Adrenal gland (tissue), 5 donors: ENCODE data around the gene KIRREL1.

Source experiments
- CTCF ChIP-seq, 6 experiments: fragments of 450-650 bp in 4 of 6; fragments of 200-600 bp in 2 of 6; sonication (generic) in 1 of 6; IDR thresholded peaks; 1 replicate in 5 of 6; 2 replicates in 1 of 6; pipeline versions ENCODE4 v1.5.1 to v1.8.0; 2016 to 2021; ENCODE audit warnings: antibody characterized with exemption in 6 of 6, mild to moderate bottlenecking in 2 of 6, moderate library complexity in 1 of 6
- POLR2A ChIP-seq, 2 donors: fragments of 450-650 bp; IDR thresholded peaks; one replicate each; pipeline ENCODE4 v1.6.1; 2017; ENCODE audit warnings: antibody characterized with exemption in 2 of 2, mild to moderate bottlenecking in 2 of 2, moderate library complexity in 1 of 2
- donor health status: DM: no; HTN: no; CAD: no.

DNA sequence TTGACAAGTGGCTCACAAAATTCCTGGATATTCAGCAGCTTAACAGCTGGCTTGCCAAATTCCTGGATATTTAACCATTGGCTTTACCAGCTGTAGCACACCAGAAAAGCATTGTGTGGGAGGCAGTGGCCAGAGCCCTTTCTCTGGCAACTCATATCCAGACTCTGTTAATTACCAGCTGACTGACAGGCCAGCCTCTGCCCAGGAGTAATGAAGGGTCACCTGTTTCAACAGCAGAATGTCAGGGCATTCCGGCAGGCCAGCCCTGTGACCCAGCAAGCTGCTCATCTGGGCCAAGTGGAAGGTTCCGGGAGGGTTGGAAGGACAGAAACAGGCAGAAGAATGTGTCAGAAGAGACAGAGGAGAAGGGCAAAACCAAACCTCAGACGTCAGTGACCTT is 35.2 kb upstream of the KIRREL1 start:
- TF ChIP-seq CTCF (IDR thresholded peaks at IDR 0.05) (no peak), POLR2A (IDR thresholded peaks at IDR 0.05) (no peak)
